Gastroesophageal sphincter (tissue), 4 donors: Measurements from ENCODE around the gene KRTAP19-6. TPM values are rescaled to one million over a fixed set of nuclear protein-coding genes. Genes with fewer than 3 reads are reported as not detected.

Source experiments
- ATAC-seq: fragments of 150-250 bp; one replicate; pipeline ENCODE4 v1.9.1; 2016; ENCODE audit warnings: mild to moderate bottlenecking, moderate library complexity
- H3K27ac ChIP-seq, 4 donors: fragments of 200-600 bp; sonication (generic) in 3 of 4; 1 replicate in 3 of 4; 2 replicates in 1 of 4; pipeline ENCODE4 v1.5.1; 2016 to 2019
- H3K27me3 ChIP-seq: fragments of 200-600 bp; sonication (generic); one replicate; pipeline ENCODE4 v1.5.1; 2019
- H3K36me3 ChIP-seq, 2 donors: fragments of 200-600 bp; sonication (generic); one replicate each; pipeline ENCODE4 v1.5.1; 2019; ENCODE audit warnings: control low read depth in 1 of 2
- H3K4me1 ChIP-seq, 3 donors: fragments of 200-600 bp; sonication (generic); 1 replicate in 2 of 3; 2 replicates in 1 of 3; pipeline ENCODE4 v1.5.1; 2016 to 2019; ENCODE audit warnings: control low read depth in 2 of 3
- H3K4me3 ChIP-seq, 2 donors: fragments of 200-600 bp; sonication (generic); one replicate each; pipeline ENCODE4 v1.5.1; 2019; ENCODE audit warnings: mild to moderate bottlenecking in 1 of 2, moderate library complexity in 1 of 2
- H3K9me3 ChIP-seq, 3 donors: fragments of 200-600 bp; sonication (generic); one replicate each; pipeline ENCODE4 v1.5.1; 2017 to 2019; ENCODE audit warnings: control low read depth in 2 of 3
- CTCF ChIP-seq, 4 experiments: fragments of 200-600 bp in 2 of 4; fragments of 450-650 bp in 2 of 4; sonication (generic) in 1 of 4; IDR thresholded peaks; one replicate each; pipeline ENCODE4 v1.5.1; 2017 to 2019; ENCODE audit warnings: antibody characterized with exemption in 4 of 4, mild to moderate bottlenecking in 2 of 4, moderate library complexity in 2 of 4
- EP300 ChIP-seq: sonication (generic); formaldehyde crosslinking; IDR thresholded peaks from one replicate; pipeline ENCODE4 v1.6.1; 2017; ENCODE audit warnings: antibody characterized with exemption, mild to moderate bottlenecking
- POLR2A ChIP-seq, 2 donors: fragments of 450-650 bp; IDR thresholded peaks; one replicate each; pipeline ENCODE4 v1.6.1; 2017; ENCODE audit warnings: antibody characterized with exemption in 2 of 2, mild to moderate bottlenecking in 2 of 2, moderate library complexity in 1 of 2
- POLR2AphosphoS5 ChIP-seq: sonication (generic); formaldehyde crosslinking; IDR thresholded peaks from one replicate; pipeline ENCODE4 v1.6.1; 2017; ENCODE audit warnings: antibody characterized with exemption
- WGBS, 2 donors: methylation state at CpG; one replicate each; pipeline ENCODE4 v1.1.5; 2018; ENCODE audit warnings: low coverage in 1 of 2; 5-methylcytosine and 5-hydroxymethylcytosine counted together
- total RNA-seq, 4 donors: library from RNA; depleted of rRNA; stranded (reverse); fragments of >200 nt; gene quantifications; one replicate each; pipeline ENCODE4 v1.1.0, GENCODE V29; 2016

KRTAP19-6 gene
- total RNA-seq, 4 donors from 2014 or later, result not detected

DNA sequence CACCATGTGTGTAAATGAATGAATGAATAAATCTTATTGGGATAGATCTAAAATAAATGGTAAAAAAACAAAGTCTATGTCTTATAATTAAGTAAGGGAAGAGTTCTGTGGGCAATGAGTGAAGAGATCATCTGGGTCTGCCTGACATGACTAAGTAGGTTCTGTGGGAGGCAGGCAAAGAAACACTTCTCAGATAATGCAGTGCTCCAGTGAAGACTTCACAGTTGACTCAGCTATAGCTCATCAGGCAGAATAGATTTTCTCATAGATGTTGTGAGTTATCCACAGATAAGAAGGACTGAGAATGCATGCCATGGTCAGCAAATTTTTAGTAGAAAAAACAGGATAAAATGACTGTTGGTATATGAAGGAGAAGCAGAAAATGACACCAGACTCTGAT lies 36.1 kb upstream of the KRTAP19-6 start:
- no peaks in the 10 kb centered on the region for H3K27me3 ChIP-seq
- no peak overlapping the region for H3K27ac ChIP-seq
- TF ChIP-seq EP300 (no peak), POLR2A (IDR thresholded peaks at IDR 0.05) (no peak)
- no peak overlapping the region for H3K4me3 ChIP-seq
- no peaks in the 10 kb centered on the region for H3K9me3 ChIP-seq
- no peaks in the 10 kb centered on the region for H3K4me1 ChIP-seq
- H3K36me3 ChIP-seq, result no peaks in the 10 kb centered on the region
- no peak for ATAC-seq

DNA sequence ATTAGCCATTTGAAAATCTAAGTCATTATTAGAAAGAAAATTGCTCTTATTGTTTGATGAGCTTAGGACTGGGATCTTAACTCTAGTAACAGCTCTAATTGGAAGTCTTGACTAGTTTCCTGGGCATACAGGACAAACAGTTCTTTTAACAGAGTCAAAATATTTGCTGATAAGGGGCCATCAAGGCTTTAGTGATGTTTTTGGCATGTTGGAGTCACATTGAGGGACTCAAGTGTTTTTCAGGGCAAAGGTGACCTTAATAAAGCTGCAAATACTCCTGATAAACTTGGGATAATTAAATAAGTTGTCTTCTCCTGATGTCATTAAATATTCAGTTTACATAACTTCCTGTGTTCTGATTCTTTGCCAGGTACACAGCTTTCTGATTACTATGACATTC lies 26.0 kb upstream of the KRTAP19-6 start:
- TF ChIP-seq POLR2A (IDR thresholded peaks at IDR 0.05) (no peak), CTCF (IDR thresholded peaks at IDR 0.05) (no peak), POLR2AphosphoS5 (no peak), EP300 (no peak)
- Histone ChIP-seq H3K4me3 (no peak overlapping the region), H3K27ac (no peak overlapping the region), H3K9me3 (no peaks in the 10 kb centered on the region), H3K27me3 (no peaks in the 10 kb centered on the region), H3K36me3 (no peaks in the 10 kb centered on the region), H3K4me1 (no peaks in the 10 kb centered on the region)
- ATAC-seq, result no peak

DNA sequence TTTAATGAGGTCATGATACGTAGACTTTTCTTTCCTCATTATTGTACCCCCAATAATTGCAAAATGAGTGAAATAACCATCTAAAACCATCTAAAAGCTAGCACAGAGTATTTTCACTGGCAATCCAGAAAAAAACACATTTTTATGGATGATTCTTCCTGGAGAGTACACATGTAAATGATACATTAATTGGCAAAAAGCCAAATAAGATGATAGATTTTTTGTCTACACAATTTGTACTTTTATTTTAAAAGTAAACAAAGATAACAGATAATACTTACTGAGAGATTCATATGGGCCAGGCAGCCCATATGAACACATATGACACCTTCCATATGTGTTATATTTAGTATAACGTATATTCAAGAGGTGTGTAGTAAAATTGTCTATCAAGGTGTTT lies 22.0 kb upstream of the KRTAP19-6 start:
- Histone ChIP-seq H3K36me3 (no peaks in the 10 kb centered on the region), H3K4me3 (no peak overlapping the region), H3K9me3 (no peaks in the 10 kb centered on the region), H3K4me1 (no peaks in the 10 kb centered on the region), H3K27me3 (no peaks in the 10 kb centered on the region), H3K27ac (no peak overlapping the region)
- ATAC-seq, result no peak
- WGBS, 2 donors, result 63 to 83% methylated on average over 2 of the region's 2 CpGs
- TF ChIP-seq POLR2AphosphoS5, result no peak
- no peak for TF ChIP-seq POLR2A (IDR thresholded peaks at IDR 0.05)
- TF ChIP-seq EP300, result no peak
- TF ChIP-seq CTCF (IDR thresholded peaks at IDR 0.05), result no peak

DNA sequence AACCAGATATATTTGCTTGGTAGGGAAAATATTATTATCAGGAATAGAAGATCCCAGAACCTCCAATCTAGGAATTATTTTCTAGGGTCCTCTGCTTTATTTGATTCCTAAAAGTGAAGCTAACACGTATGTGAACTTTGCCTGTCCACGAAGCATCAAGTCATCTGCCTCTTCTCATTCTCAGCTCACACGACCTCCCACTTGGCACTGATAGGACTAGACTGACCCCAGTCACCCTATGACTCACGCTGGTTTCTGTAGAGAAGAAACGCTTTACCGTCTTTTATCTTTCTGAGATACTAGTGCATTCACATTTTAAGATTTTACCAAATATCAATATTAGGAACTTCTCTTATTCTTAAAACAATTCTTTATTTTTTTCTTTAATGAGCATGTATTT lies 21.4 kb upstream of the KRTAP19-6 start:
- no peaks in the 10 kb centered on the region for H3K27me3 ChIP-seq
- H3K4me3 ChIP-seq, result no peak overlapping the region
- no peak for ATAC-seq
- H3K36me3 ChIP-seq, result no peaks in the 10 kb centered on the region
- H3K27ac ChIP-seq, result no peak overlapping the region
- no peaks in the 10 kb centered on the region for H3K4me1 ChIP-seq
- 38 to 46% methylated on average over 5 to 6 of the region's 6 CpGs for WGBS, 2 donors
- no peaks in the 10 kb centered on the region for H3K9me3 ChIP-seq
- no peak for TF ChIP-seq POLR2AphosphoS5

- 68 to 85% methylated on average over 2 of the region's 2 CpGs for WGBS, 2 donors
- H3K27me3 ChIP-seq, result no peaks in the 10 kb centered on the region
- no peak for ATAC-seq
- H3K4me1 ChIP-seq, result no peaks in the 10 kb centered on the region
- H3K36me3 ChIP-seq, result no peaks in the 10 kb centered on the region
- no peak overlapping the region for H3K4me3 ChIP-seq
- TF ChIP-seq EP300 (no peak), POLR2AphosphoS5 (no peak), POLR2A (IDR thresholded peaks at IDR 0.05) (no peak), CTCF (IDR thresholded peaks at IDR 0.05) (no peak)
- no peak overlapping the region for H3K27ac ChIP-seq
- no peaks in the 10 kb centered on the region for H3K9me3 ChIP-seq
Measured at GRCh38 chr21:30561957-30562356, 20.3 kb upstream of the KRTAP19-6 start.

DNA sequence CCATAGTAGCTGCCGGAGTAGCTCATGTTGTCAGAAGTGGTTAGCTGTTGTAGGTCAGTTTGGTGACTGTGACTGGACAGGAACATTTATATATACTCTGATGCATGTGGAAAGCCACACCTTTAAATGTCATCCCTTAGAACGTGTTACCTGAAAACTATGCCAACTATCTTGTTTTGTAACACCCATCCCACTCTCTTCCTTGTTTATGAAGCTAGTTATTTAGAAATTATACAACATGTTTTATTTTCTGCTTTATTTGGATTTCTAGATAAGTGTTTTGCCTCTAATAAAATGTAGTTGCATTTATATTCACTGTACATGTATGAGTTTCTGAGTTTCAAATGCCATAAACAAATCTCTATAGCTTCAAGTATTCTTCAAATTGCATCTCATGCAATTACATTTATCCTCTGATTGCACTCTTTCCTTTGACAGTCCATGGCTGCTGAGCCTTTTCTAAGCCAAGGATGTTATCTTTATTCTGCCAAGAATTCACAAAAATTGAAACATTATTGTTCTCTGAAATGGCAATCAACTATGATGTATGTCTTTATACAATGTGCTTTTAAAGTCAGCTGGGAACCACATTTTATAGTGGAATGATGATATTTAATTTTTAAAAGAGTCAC lies 19.7 kb upstream of the KRTAP19-6 start, which contains the start of gene KRTAP19-7:
Gene KRTAP19-7, minus strand, starts transcription at position 51 of the 632 bp plus-strand sequence. Its CDS starts 25 bp downstream, at position 26.
- no peaks in the 10 kb centered on the region for H3K4me1 ChIP-seq
- H3K36me3 ChIP-seq, result no peaks in the 10 kb centered on the region
- H3K4me3 ChIP-seq, result no peak within 1 kb of the TSS
- TF ChIP-seq EP300 (no peak), POLR2A (IDR thresholded peaks at IDR 0.05) (no peak), POLR2AphosphoS5 (no peak), CTCF (IDR thresholded peaks at IDR 0.05) (no peak)
- H3K27me3 ChIP-seq, result no peaks in the 10 kb centered on the region
- no peak for ATAC-seq
- no peak within 1 kb of the TSS for H3K27ac ChIP-seq
- H3K9me3 ChIP-seq, result no peaks in the 10 kb centered on the region
- WGBS, 2 donors, result 77% methylated on average over 2 of the region's 2 CpGs; no CpG with 5 or more reads in 1 of the 2 donors
